GM12878 (cell line): ENCODE data around the gene HHAT. TPM values are rescaled to one million over a fixed set of nuclear protein-coding genes. Genes with fewer than 3 reads are reported as not detected.

ENCODE experiments used
- CREB1 ChIP-seq: IDR thresholded peaks from 2 replicates; pipeline ENCODE4 v1.6.1; 2012; ENCODE audit warnings: low read depth, mild to moderate bottlenecking, inconsistent platforms
- EED ChIP-seq: sonication (generic); IDR thresholded peaks from 2 replicates; pipeline ENCODE4 v1.6.1; 2016; ENCODE audit warnings: antibody characterized with exemption, low read depth
- EZH2 ChIP-seq: IDR thresholded peaks from 2 replicates; pipeline ENCODE4 v1.6.1; 2012; ENCODE audit warnings: low read depth, mild to moderate bottlenecking, control low read depth, inconsistent platforms, low read length, borderline replicate concordance; ENCODE audit not compliant: control insufficient read depth
- HDGF ChIP-seq: fragments of 450-650 bp; IDR thresholded peaks from 2 replicates; pipeline ENCODE4 v1.6.1; 2016; ENCODE audit warnings: antibody characterized with exemption
- IKZF2 ChIP-seq, 2 experiments: fragments of 450-650 bp; IDR thresholded peaks; 2 replicates each; pipeline ENCODE4 v1.6.1; 2017; ENCODE audit warnings: mild to moderate bottlenecking in 2 of 2, moderate library complexity in 2 of 2
- MEF2B ChIP-seq: fragments of 450-650 bp; IDR thresholded peaks from 2 replicates; pipeline ENCODE4 v1.6.1; 2018; ENCODE audit warnings: mild to moderate bottlenecking, moderate library complexity; ENCODE audit not compliant: partially characterized antibody, poor library complexity, severe bottlenecking
- MTA2 ChIP-seq: fragments of 450-650 bp; IDR thresholded peaks from 2 replicates; pipeline ENCODE4 v1.6.1; 2016; ENCODE audit warnings: low read depth, mild to moderate bottlenecking, moderate library complexity
- RAD21 ChIP-seq: IDR thresholded peaks from 2 replicates; pipeline ENCODE4 v1.6.1; 2011; ENCODE audit warnings: mild to moderate bottlenecking, low read depth, low read length, moderate library complexity; ENCODE audit not compliant: insufficient read depth
- RAD51 ChIP-seq: fragments of 450-650 bp; IDR thresholded peaks from 2 replicates; pipeline ENCODE4 v1.6.1; 2016; ENCODE audit warnings: moderate library complexity, mild to moderate bottlenecking, inconsistent platforms
- RB1 ChIP-seq: fragments of 450-650 bp; formaldehyde crosslinking; IDR thresholded peaks from 2 replicates; pipeline ENCODE4 v1.6.1; 2017; ENCODE audit warnings: mild to moderate bottlenecking, borderline replicate concordance
- RCOR1 ChIP-seq: conservative IDR thresholded peaks from 2 replicates; pipeline ENCODE4 v1.6.1; 2012; ENCODE audit warnings: low read depth, low read length, improper control_type of control experiment
- SIX5 ChIP-seq: IDR thresholded peaks from 2 replicates; pipeline ENCODE4 v1.6.1; 2011; ENCODE audit warnings: mild to moderate bottlenecking, low read depth, low read length, moderate library complexity; ENCODE audit not compliant: severe bottlenecking
- STAT3 ChIP-seq: IDR thresholded peaks from 2 replicates; pipeline ENCODE4 v1.6.1; 2011; ENCODE audit warnings: low read depth, low read length, improper control_type of control experiment
- TCF12 ChIP-seq: IDR thresholded peaks from 2 replicates; pipeline ENCODE4 v1.6.1; 2011; ENCODE audit warnings: low read depth, mild to moderate bottlenecking, low read length
- ZNF24 ChIP-seq: fragments of 450-650 bp; IDR thresholded peaks from 2 replicates; pipeline ENCODE4 v1.6.1; 2017; ENCODE audit warnings: antibody characterized with exemption, mild to moderate bottlenecking
- polyA plus RNA-seq, 11 experiments: library from polyadenylated mRNA; depleted of rRNA in 4 of 11; unstranded in 6 of 11; stranded (reverse) in 5 of 11; fragments of >200 nt; fragmentation: Nextera tagmentation in 4 of 11; fragmentation: Illumina TruSeq in 1 of 11; extraction: Ambion mirVana in 4 of 11; extraction: Trizol in 1 of 11; gene quantifications; 1 replicate in 1 of 11; 2 replicates in 10 of 11; pipeline versions ENCODE4 v1.2.1 to v1.2.3, GENCODE V29; 2011 to 2016; ENCODE audit warnings: inconsistent platforms in 2 of 11, missing spikeins in 2 of 11, low read depth in 1 of 11
- total RNA-seq, 4 experiments: library from RNA; depleted of rRNA in 3 of 4; stranded (reverse); fragments of >200 nt in 3 of 4; fragmentation: Illumina TruSeq in 1 of 4; extraction: Trizol in 1 of 4; gene quantifications; 2 replicates each; pipeline versions ENCODE4 v1.2.1 to v1.2.3, GENCODE V29; 2013 to 2021
- TF ChIP-seq, protein P1 (sequence below): fragments of 450-650 bp; IDR thresholded peaks from 2 replicates; pipeline ENCODE4 v1.6.1; 2017; ENCODE audit warnings: antibody characterized with exemption, mild to moderate bottlenecking, moderate library complexity
- TF ChIP-seq, protein P2 (sequence below): fragments of 450-650 bp; IDR thresholded peaks from 2 replicates; pipeline ENCODE4 v1.6.1; 2016; ENCODE audit warnings: mild to moderate bottlenecking
- TF ChIP-seq, protein P3 (sequence below): IDR thresholded peaks from 2 replicates; pipeline ENCODE4 v1.6.1; 2011; ENCODE audit warnings: low read depth, low read length, improper control_type of control experiment, borderline replicate concordance
- TF ChIP-seq, protein P4 (sequence below): fragments of 450-650 bp; formaldehyde crosslinking; IDR thresholded peaks from 2 replicates; pipeline ENCODE4 v1.4.0; 2020; ENCODE audit warnings: mild to moderate bottlenecking, moderate library complexity
- TF ChIP-seq, protein P5 (sequence below): fragments of 450-650 bp; IDR thresholded peaks from 2 replicates; pipeline ENCODE4 v1.6.1; 2017; ENCODE audit warnings: low read depth, mild to moderate bottlenecking, moderate library complexity

The HHAT gene
- total and polyA plus RNA-seq, 10 of the 15 experiments (the other 5 are each of a cell fraction or from before 2014, with no cell fraction given), result 1.2 to 37.6 (median 2.6) TPM

DNA sequence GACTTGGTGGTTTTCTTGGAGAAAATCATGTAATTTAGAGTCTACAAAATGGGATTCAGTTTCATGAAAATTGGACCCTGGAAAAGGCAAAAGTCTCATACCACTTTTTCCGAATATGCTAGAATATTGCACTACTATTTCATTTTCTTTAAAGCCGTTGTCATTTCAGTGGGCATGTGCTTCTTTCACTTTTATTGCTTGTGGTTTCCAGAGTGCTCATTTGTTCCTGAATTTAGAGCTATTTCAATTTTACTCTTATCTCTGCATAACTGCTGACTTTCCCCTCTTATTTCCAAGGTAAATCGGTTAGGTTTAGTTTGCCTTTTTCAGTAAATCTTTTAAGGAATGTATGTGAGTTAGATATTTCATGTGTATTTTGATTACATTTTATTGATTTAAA lies 11.6 kb downstream of the HHAT start (continued):
- TF ChIP-seq, protein P1, sequence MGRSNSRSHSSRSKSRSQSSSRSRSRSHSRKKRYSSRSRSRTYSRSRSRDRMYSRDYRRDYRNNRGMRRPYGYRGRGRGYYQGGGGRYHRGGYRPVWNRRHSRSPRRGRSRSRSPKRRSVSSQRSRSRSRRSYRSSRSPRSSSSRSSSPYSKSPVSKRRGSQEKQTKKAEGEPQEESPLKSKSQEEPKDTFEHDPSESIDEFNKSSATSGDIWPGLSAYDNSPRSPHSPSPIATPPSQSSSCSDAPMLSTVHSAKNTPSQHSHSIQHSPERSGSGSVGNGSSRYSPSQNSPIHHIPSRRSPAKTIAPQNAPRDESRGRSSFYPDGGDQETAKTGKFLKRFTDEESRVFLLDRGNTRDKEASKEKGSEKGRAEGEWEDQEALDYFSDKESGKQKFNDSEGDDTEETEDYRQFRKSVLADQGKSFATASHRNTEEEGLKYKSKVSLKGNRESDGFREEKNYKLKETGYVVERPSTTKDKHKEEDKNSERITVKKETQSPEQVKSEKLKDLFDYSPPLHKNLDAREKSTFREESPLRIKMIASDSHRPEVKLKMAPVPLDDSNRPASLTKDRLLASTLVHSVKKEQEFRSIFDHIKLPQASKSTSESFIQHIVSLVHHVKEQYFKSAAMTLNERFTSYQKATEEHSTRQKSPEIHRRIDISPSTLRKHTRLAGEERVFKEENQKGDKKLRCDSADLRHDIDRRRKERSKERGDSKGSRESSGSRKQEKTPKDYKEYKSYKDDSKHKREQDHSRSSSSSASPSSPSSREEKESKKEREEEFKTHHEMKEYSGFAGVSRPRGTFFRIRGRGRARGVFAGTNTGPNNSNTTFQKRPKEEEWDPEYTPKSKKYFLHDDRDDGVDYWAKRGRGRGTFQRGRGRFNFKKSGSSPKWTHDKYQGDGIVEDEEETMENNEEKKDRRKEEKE, result no peak
- TF ChIP-seq, protein P2, sequence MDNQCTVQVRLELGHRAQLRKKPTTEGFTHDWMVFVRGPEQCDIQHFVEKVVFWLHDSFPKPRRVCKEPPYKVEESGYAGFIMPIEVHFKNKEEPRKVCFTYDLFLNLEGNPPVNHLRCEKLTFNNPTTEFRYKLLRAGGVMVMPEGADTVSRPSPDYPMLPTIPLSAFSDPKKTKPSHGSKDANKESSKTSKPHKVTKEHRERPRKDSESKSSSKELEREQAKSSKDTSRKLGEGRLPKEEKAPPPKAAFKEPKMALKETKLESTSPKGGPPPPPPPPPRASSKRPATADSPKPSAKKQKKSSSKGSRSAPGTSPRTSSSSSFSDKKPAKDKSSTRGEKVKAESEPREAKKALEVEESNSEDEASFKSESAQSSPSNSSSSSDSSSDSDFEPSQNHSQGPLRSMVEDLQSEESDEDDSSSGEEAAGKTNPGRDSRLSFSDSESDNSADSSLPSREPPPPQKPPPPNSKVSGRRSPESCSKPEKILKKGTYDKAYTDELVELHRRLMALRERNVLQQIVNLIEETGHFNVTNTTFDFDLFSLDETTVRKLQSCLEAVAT, result 0 out of 2 replicates have a peak, but pooled peaks have one; percentile 19
- TF ChIP-seq SIX5 (no peak), STAT3 (no peak), RAD21 (no peak), EZH2 (no peak), RB1 (no peak), TCF12 (no peak), HDGF (no peak), EED (no peak), MTA2 (peak; percentile 45; the same call in 1 of the 2 replicates), ZNF24 (peak; percentile 75; the same call in 1 of the 2 replicates), MEF2B (no peak), CREB1 (no peak), RCOR1 (no peak), IKZF2 (IDR thresholded peaks at IDR 0.05) (peak; percentile 39; a peak in 2 of 4 replicates), RAD51 (peak; percentile 54; the same call in 1 of the 2 replicates)
- TF ChIP-seq, protein P3, sequence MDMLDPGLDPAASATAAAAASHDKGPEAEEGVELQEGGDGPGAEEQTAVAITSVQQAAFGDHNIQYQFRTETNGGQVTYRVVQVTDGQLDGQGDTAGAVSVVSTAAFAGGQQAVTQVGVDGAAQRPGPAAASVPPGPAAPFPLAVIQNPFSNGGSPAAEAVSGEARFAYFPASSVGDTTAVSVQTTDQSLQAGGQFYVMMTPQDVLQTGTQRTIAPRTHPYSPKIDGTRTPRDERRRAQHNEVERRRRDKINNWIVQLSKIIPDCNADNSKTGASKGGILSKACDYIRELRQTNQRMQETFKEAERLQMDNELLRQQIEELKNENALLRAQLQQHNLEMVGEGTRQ, result no peak
- TF ChIP-seq, protein P4, sequence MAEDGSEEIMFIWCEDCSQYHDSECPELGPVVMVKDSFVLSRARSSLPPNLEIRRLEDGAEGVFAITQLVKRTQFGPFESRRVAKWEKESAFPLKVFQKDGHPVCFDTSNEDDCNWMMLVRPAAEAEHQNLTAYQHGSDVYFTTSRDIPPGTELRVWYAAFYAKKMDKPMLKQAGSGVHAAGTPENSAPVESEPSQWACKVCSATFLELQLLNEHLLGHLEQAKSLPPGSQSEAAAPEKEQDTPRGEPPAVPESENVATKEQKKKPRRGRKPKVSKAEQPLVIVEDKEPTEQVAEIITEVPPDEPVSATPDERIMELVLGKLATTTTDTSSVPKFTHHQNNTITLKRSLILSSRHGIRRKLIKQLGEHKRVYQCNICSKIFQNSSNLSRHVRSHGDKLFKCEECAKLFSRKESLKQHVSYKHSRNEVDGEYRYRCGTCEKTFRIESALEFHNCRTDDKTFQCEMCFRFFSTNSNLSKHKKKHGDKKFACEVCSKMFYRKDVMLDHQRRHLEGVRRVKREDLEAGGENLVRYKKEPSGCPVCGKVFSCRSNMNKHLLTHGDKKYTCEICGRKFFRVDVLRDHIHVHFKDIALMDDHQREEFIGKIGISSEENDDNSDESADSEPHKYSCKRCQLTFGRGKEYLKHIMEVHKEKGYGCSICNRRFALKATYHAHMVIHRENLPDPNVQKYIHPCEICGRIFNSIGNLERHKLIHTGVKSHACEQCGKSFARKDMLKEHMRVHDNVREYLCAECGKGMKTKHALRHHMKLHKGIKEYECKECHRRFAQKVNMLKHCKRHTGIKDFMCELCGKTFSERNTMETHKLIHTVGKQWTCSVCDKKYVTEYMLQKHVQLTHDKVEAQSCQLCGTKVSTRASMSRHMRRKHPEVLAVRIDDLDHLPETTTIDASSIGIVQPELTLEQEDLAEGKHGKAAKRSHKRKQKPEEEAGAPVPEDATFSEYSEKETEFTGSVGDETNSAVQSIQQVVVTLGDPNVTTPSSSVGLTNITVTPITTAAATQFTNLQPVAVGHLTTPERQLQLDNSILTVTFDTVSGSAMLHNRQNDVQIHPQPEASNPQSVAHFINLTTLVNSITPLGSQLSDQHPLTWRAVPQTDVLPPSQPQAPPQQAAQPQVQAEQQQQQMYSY (CRISPR knock-in tag), result no peak
- TF ChIP-seq, protein P5, sequence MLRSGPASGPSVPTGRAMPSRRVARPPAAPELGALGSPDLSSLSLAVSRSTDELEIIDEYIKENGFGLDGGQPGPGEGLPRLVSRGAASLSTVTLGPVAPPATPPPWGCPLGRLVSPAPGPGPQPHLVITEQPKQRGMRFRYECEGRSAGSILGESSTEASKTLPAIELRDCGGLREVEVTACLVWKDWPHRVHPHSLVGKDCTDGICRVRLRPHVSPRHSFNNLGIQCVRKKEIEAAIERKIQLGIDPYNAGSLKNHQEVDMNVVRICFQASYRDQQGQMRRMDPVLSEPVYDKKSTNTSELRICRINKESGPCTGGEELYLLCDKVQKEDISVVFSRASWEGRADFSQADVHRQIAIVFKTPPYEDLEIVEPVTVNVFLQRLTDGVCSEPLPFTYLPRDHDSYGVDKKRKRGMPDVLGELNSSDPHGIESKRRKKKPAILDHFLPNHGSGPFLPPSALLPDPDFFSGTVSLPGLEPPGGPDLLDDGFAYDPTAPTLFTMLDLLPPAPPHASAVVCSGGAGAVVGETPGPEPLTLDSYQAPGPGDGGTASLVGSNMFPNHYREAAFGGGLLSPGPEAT, result 0 out of 2 replicates have a peak, but pooled peaks have one; percentile 41
